Measurements from ENCODE around the gene FGA. TPM values are rescaled to one million over a fixed set of nuclear protein-coding genes. Genes with fewer than 3 reads are reported as not detected.

The FGA gene
- total RNA-seq, 1 experiment from 2014 or later, result 3.9 TPM

DNA sequence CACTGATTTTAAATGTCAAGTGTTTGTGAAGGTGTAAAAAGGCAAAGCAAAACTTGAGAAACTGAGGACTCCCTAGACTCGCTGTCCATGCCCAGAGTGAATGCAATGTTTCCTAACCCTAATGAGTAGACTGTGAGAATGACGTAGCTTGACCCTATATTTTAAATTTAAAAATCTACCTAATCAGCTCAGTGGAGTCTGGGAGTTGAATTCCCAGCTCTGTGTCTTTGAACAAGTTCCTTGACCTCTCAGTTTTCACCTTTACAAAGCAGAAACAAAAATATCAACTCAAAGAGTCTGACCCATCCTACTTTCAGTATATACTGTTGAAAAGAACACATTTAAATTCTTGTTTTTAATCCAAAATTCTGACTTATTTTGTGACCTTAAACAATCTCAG, 2.3 kb downstream of the FGA start (continued):
- TF ChIP-seq, protein P1, sequence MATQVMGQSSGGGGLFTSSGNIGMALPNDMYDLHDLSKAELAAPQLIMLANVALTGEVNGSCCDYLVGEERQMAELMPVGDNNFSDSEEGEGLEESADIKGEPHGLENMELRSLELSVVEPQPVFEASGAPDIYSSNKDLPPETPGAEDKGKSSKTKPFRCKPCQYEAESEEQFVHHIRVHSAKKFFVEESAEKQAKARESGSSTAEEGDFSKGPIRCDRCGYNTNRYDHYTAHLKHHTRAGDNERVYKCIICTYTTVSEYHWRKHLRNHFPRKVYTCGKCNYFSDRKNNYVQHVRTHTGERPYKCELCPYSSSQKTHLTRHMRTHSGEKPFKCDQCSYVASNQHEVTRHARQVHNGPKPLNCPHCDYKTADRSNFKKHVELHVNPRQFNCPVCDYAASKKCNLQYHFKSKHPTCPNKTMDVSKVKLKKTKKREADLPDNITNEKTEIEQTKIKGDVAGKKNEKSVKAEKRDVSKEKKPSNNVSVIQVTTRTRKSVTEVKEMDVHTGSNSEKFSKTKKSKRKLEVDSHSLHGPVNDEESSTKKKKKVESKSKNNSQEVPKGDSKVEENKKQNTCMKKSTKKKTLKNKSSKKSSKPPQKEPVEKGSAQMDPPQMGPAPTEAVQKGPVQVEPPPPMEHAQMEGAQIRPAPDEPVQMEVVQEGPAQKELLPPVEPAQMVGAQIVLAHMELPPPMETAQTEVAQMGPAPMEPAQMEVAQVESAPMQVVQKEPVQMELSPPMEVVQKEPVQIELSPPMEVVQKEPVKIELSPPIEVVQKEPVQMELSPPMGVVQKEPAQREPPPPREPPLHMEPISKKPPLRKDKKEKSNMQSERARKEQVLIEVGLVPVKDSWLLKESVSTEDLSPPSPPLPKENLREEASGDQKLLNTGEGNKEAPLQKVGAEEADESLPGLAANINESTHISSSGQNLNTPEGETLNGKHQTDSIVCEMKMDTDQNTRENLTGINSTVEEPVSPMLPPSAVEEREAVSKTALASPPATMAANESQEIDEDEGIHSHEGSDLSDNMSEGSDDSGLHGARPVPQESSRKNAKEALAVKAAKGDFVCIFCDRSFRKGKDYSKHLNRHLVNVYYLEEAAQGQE (IDR thresholded peaks at IDR 0.05; ENCODE audit: low read depth), result no peak
- TF ChIP-seq POLR2A (IDR thresholded peaks at IDR 0.05; ENCODE audit: borderline replicate concordance, extremely low read depth, insufficient read depth, insufficient read length), result no peak
- TF ChIP-seq ELF1 (IDR thresholded peaks at IDR 0.05; ENCODE audit: borderline replicate concordance, low read depth), result no peak
- no peak for TF ChIP-seq ZNF274 (IDR thresholded peaks at IDR 0.05; ENCODE audit: low read depth, low read length)
- TF ChIP-seq EZH2 (IDR thresholded peaks at IDR 0.05), result no peak
- no peak for TF ChIP-seq YY1 (IDR thresholded peaks at IDR 0.05; ENCODE audit: extremely low read depth, insufficient replicate concordance, low read depth, low read length)
- TF ChIP-seq CEBPB (IDR thresholded peaks at IDR 0.05; ENCODE audit: low read depth), result no peak

DNA sequence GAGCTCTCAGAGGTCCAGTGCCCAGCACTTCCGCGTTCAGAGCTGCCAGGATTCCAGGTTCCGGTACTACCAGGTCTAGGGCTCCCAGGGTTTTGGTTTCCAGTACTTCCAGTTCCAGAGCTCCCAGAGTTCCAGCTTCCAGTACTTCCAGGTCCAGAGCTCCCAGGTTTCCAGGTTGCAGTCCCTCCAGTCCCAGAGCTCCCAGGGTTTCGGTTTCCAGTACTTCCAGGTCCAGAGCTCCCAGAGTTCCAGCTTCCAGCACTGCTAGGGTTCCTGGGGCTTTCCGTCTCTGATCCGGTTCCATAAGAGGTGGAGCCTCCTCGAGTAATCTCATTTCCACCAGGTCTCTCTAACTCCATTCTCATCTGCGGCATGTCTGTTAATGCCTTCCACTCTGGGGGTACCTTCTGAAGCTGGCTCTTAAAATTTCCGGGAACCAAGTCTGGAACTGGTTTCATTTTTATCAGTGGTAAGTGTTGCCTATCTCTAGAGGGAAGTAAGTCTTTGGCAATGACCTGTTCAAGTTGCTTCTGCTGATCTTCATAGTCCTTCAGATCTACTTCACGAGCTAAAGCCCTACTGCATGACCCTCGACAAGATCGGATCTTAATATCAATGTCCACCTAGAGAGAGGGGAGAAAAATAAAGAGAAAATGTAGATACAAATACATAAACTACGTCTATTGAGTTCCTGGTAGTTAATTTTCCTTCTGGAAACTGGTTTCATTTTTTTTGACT, 4.1 kb downstream of the FGA start:
- H3K79me2 ChIP-seq (ENCODE audit: insufficient read depth, low read length), result no peaks in the 10 kb centered on the region
- no peak overlapping the region for H3K9ac ChIP-seq (ENCODE audit: low read length)
- ATAC-seq, result no peak
- H3K9me3 ChIP-seq (ENCODE audit: control insufficient read depth in 1 of 2, insufficient read depth in 1 of 2, low read depth in 1 of 2, low read length in 2 of 2), result no peaks in the 10 kb centered on the region
- CTCF ChIA-PET, result no interaction called here
- no peaks in the 10 kb centered on the region for H3K27me3 ChIP-seq (ENCODE audit: insufficient read depth, low read length)
- intact Hi-C loops (cut with micrococcal nuclease), result no loop called here
- no peaks in the 10 kb centered on the region for H3K9me2 ChIP-seq (ENCODE audit: insufficient read depth)
- BruUV-seq (replicated peaks), result no TSS peak
- H3K4me3 ChIP-seq (replicated peaks in 1 of 2; ENCODE audit: low read depth in 1 of 2, low read length in 2 of 2), result no peak overlapping the region
- POLR2A ChIA-PET, result no interaction called here
- H3K4me1 ChIP-seq (ENCODE audit: control insufficient read depth in 1 of 2, insufficient read depth in 2 of 2, low read length in 2 of 2), result no peaks in the 10 kb centered on the region
- H3K4me2 ChIP-seq (ENCODE audit: low read length), result no peak overlapping the region
- RAD21 ChIA-PET (ENCODE audit: low non-redundant PET in 1 of 2, low total read pairs in 2 of 2, uncharacterized antibody in 2 of 2, unreplicated experiment in 2 of 2), result no interaction called here
- H3K27ac ChIP-seq (ENCODE audit: low read depth, low read length), result no peak overlapping the region
- no peak for DNase-seq (ENCODE audit: low read depth, low spot score)
- H2AFZ ChIP-seq (ENCODE audit: low read depth, low read length, poor library complexity, severe bottlenecking), result no peak overlapping the region
- H3K36me3 ChIP-seq (ENCODE audit: control insufficient read depth in 1 of 2, insufficient read depth in 2 of 2, low read length in 2 of 2), result no peaks in the 10 kb centered on the region
- H4K20me1 ChIP-seq (ENCODE audit: insufficient read depth), result no peaks in the 10 kb centered on the region
- TF ChIP-seq ZNF274 (IDR thresholded peaks at IDR 0.05; ENCODE audit: low read depth, low read length) (no peak), CBX3 (IDR thresholded peaks at IDR 0.05; ENCODE audit: low read depth) (no peak), EZH2 (IDR thresholded peaks at IDR 0.05) (no peak), POLR2A (IDR thresholded peaks at IDR 0.05; ENCODE audit: borderline replicate concordance, extremely low read depth, insufficient read depth, insufficient read length) (no peak), SP1 (IDR thresholded peaks at IDR 0.05; ENCODE audit: low read depth) (no peak), SRF (IDR thresholded peaks at IDR 0.05; ENCODE audit: low read depth) (no peak), POLR2AphosphoS5 (IDR thresholded peaks at IDR 0.05; ENCODE audit: low read depth, low read length) (no peak), EZH2phosphoT487 (IDR thresholded peaks at IDR 0.05; ENCODE audit: borderline replicate concordance) (no peak), ELF1 (IDR thresholded peaks at IDR 0.05; ENCODE audit: borderline replicate concordance, low read depth) (no peak), FOSL1 (IDR thresholded peaks at IDR 0.05; ENCODE audit: low read depth) (no peak)
- TF ChIP-seq, protein P2, sequence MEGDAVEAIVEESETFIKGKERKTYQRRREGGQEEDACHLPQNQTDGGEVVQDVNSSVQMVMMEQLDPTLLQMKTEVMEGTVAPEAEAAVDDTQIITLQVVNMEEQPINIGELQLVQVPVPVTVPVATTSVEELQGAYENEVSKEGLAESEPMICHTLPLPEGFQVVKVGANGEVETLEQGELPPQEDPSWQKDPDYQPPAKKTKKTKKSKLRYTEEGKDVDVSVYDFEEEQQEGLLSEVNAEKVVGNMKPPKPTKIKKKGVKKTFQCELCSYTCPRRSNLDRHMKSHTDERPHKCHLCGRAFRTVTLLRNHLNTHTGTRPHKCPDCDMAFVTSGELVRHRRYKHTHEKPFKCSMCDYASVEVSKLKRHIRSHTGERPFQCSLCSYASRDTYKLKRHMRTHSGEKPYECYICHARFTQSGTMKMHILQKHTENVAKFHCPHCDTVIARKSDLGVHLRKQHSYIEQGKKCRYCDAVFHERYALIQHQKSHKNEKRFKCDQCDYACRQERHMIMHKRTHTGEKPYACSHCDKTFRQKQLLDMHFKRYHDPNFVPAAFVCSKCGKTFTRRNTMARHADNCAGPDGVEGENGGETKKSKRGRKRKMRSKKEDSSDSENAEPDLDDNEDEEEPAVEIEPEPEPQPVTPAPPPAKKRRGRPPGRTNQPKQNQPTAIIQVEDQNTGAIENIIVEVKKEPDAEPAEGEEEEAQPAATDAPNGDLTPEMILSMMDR (IDR thresholded peaks at IDR 0.05 in 2 of 3, conservative IDR thresholded peaks at IDR 0.05 in 1 of 3; ENCODE audit: borderline replicate concordance in 1 of 3, insufficient read depth in 1 of 3, low read depth in 2 of 3, low read length in 2 of 3), result no peak
- TF ChIP-seq, protein P3, sequence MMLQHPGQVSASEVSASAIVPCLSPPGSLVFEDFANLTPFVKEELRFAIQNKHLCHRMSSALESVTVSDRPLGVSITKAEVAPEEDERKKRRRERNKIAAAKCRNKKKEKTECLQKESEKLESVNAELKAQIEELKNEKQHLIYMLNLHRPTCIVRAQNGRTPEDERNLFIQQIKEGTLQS (IDR thresholded peaks at IDR 0.05), result no peak
